Calu3 (cell line): ENCODE data around the gene EFR3B. TPM values are rescaled to one million over a fixed set of nuclear protein-coding genes. Genes with fewer than 3 reads are reported as not detected.

Source experiments
- BruUV-seq: library from RNA; stranded (reverse); fragments of 400-500 nt; replicated peaks from 2 replicates; lab custom pipeline; 2021; lab: Mats Ljungman, UMichigan
- CTCF ChIA-PET: fragments of 300-600 bp; sonication (Branson Sonifier 250); formaldehyde crosslinking; loops from one replicate; lab custom pipeline; 2022; ENCODE audit warnings: antibody characterized with exemption; lab: Charles Lee
- DNase-seq: peaks from one replicate; pipeline ENCODE4 v3.0.0; 2022
- H3K27ac Mint-ChIP-seq: one replicate; pipeline ENCODE4 v1.8.0; 2022; ENCODE audit warnings: mixed read lengths; ENCODE audit not compliant: unreplicated experiment
- H3K27me3 Mint-ChIP-seq: one replicate; pipeline ENCODE4 v1.8.0; 2022; ENCODE audit warnings: mixed read lengths; ENCODE audit not compliant: unreplicated experiment
- H3K36me3 Mint-ChIP-seq: one replicate; pipeline ENCODE4 v1.8.0; 2022; ENCODE audit warnings: mild to moderate bottlenecking, moderate library complexity, mixed read lengths; ENCODE audit not compliant: insufficient read depth, unreplicated experiment
- H3K4me1 Mint-ChIP-seq: one replicate; pipeline ENCODE4 v1.8.0; 2022; ENCODE audit warnings: mild to moderate bottlenecking, low read depth, mixed read lengths; ENCODE audit not compliant: unreplicated experiment
- H3K4me3 Mint-ChIP-seq: one replicate; pipeline ENCODE4 v1.8.0; 2022; ENCODE audit warnings: mild to moderate bottlenecking, low read depth, moderate library complexity, mixed read lengths; ENCODE audit not compliant: unreplicated experiment
- H3K9me3 Mint-ChIP-seq: one replicate; pipeline ENCODE4 v1.8.0; 2022; ENCODE audit warnings: low read depth, mixed read lengths; ENCODE audit not compliant: unreplicated experiment
- intact Hi-C: fragments of 100-400 bp; cut with micrococcal nuclease; formaldehyde crosslinking; loops from one replicate; pipeline ENCODE4 v1.10.0; 2022; ENCODE audit not compliant: unreplicated experiment
- total RNA-seq: library from RNA; stranded (reverse); gene quantifications from 2 replicates; pipeline ENCODE4 v1.2.3, GENCODE V29; 2022
- TF ChIP-seq, protein P1 (sequence below): fragments of 200-600 bp; IDR thresholded peaks from one replicate; pipeline ENCODE4 v1.8.0; 2022; ENCODE audit warnings: antibody characterized with exemption; ENCODE audit not compliant: unreplicated experiment

The EFR3B gene
- total RNA-seq, 1 experiment from 2014 or later, result 0.17 TPM

GRCh38 chr2:25177211-25177611 lies 135.3 kb downstream of the EFR3B start:
- Mint-ChIP-seq H3K36me3 (no peaks in the 10 kb centered on the region), H3K27ac (no peak overlapping the region), H3K9me3 (peaks cover 2% of the 10 kb centered on the region), H3K27me3 (peaks cover 69% of the 10 kb centered on the region), H3K4me1 (no peaks in the 10 kb centered on the region), H3K4me3 (no peak overlapping the region)
- intact Hi-C loops, result no loop called here
- BruUV-seq, result no TSS peak
- DNase-seq, result no peak
- TF ChIP-seq, protein P1, sequence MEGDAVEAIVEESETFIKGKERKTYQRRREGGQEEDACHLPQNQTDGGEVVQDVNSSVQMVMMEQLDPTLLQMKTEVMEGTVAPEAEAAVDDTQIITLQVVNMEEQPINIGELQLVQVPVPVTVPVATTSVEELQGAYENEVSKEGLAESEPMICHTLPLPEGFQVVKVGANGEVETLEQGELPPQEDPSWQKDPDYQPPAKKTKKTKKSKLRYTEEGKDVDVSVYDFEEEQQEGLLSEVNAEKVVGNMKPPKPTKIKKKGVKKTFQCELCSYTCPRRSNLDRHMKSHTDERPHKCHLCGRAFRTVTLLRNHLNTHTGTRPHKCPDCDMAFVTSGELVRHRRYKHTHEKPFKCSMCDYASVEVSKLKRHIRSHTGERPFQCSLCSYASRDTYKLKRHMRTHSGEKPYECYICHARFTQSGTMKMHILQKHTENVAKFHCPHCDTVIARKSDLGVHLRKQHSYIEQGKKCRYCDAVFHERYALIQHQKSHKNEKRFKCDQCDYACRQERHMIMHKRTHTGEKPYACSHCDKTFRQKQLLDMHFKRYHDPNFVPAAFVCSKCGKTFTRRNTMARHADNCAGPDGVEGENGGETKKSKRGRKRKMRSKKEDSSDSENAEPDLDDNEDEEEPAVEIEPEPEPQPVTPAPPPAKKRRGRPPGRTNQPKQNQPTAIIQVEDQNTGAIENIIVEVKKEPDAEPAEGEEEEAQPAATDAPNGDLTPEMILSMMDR, result no peak
- CTCF ChIA-PET, result interaction anchor here (0.5 to 0.7 kb wide), 2 partner anchors 48 to 193 kb away, joined by 3 read pairs; no protein-coding TSS in a partner anchor

GRCh38 chr2:25178976-25179375 lies 137.1 kb downstream of the EFR3B start:
- intact Hi-C loops, result no loop called here
- DNase-seq, result no peak
- TF ChIP-seq, protein P1, result no peak
- CTCF ChIA-PET, result no interaction called here
- Mint-ChIP-seq H3K4me1 (peaks cover 2% of the 10 kb centered on the region), H3K36me3 (no peaks in the 10 kb centered on the region), H3K9me3 (peaks cover 2% of the 10 kb centered on the region), H3K27ac (no peak overlapping the region), H3K27me3 (peaks cover 52% of the 10 kb centered on the region), H3K4me3 (no peak overlapping the region)
- no TSS peak for BruUV-seq

DNA sequence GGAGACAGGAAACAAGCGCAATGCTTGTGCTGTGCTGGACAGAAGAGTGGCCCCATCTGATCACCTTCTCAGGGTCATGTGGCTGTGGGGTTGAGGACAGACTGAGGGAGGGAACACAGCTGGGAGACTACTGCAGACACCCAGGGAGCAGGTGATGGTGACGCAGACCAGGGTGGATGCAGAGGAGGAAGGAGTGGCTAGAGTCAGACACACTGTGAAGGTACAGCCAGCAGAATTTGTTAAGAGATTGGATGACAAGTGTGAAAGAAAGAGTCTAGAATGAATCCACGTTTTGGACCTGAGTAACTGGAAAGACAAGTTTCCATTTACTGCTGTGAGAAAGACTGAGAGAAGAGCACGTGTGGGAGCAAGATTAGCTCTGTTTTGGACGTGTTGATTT lies 142.4 kb downstream of the EFR3B start:
- CTCF ChIA-PET, result no interaction called here
- Mint-ChIP-seq H3K27ac (no peak overlapping the region), H3K27me3 (no peaks in the 10 kb centered on the region), H3K4me3 (no peak overlapping the region), H3K4me1 (peaks cover 11% of the 10 kb centered on the region), H3K36me3 (no peaks in the 10 kb centered on the region), H3K9me3 (peaks cover 2% of the 10 kb centered on the region)
- intact Hi-C loops, result no loop called here
- DNase-seq, result no peak
- TF ChIP-seq, protein P1, result no peak
- BruUV-seq, result no TSS peak

DNA sequence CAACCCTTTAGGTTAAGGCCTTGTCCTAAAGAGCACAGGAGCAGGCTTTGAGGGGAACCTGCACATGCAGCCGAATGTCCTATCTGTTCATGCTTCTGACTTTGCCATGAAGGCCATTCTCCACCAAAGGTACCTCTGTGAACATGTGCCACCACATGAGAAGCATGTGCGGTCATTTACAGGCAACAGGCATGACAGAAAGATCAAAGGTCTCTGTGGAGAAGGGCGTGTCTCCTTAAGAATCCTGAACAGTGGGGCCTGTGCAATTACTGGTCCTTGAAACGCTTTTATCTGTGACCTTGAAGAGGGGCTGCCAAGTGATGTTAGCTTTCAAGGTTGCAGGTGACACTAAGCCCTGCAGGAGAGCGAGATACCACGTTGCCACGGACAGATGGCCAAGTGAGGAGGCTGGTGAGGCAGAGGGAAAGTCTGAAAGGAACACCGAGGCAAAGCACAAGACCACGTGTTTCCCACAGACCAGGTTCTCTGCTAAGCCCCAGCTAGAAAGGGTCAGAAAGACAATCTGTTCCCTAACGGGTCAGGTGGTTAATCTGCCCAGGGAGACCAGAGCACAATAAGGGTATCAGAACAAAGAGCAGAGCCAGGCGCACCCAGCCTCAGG lies 146.0 kb downstream of the EFR3B start:
- Mint-ChIP-seq H3K4me3 (no peak overlapping the region), H3K4me1 (peaks cover 11% of the 10 kb centered on the region), H3K36me3 (no peaks in the 10 kb centered on the region), H3K27me3 (no peaks in the 10 kb centered on the region), H3K27ac (no peak overlapping the region), H3K9me3 (no peaks in the 10 kb centered on the region)
- intact Hi-C loops, result no loop called here
- no TSS peak for BruUV-seq
- CTCF ChIA-PET, result no interaction called here
- TF ChIP-seq, protein P1, result no peak
- no peak for DNase-seq
